ENCODE data around the gene UIMC1.
A peak's percentile ranks its signal among the peaks of the same experiment; 100 is the strongest.
"Not testable (repeated sequence)": the region's sequence is repeated elsewhere in the genome, so short reads cannot be mapped to it uniquely, and the experiment has no call there.

The UIMC1 gene

GRCh38 chr5:177005619-177006264 lies 837 bp downstream of the UIMC1 start:
- peak; percentile 58 for DNase-seq

DNA sequence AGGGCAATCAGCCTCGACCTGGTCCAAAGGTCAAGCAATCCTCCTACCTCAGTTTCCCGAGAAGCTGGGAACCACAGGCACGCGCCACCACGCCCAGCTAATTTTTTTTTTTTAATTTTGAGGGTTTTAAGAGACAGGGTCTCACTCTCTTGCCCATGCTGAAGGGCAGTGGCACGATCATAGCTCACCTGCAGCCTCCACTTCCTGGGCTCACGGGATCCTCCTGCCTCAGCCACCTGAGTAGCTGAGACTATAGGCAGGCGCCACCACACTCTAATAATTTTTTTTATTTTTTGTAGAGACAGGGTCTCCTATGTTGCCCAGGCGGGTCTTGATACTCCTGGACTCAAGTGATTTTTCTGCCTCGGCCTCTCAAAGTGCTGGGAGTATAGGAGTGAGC lies 1.6 kb downstream of the UIMC1 start:
- no peak for DNase-seq

GRCh38 chr5:177003649-177004048 lies 2.9 kb downstream of the UIMC1 start:
- no peak for DNase-seq

DNA sequence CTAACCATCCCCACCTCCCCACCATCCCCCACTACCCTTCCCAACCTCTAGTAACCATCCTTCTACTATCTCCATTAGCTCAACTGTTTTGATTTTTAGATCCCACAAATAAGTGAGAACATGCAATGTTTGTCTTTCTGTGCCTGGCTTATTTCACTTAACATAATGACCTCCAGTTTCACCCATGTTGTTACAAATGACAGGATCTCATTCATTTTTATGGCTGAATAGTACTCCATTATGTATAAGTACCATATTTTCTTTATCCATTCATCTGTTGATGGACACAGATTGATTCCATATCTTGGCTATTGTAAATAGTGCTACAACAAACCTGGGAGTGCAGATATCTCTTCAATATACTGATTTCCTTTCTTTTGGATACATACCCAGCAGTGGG lies 7.1 kb downstream of the UIMC1 start:
- not testable (repeated sequence) for DNase-seq

DNA sequence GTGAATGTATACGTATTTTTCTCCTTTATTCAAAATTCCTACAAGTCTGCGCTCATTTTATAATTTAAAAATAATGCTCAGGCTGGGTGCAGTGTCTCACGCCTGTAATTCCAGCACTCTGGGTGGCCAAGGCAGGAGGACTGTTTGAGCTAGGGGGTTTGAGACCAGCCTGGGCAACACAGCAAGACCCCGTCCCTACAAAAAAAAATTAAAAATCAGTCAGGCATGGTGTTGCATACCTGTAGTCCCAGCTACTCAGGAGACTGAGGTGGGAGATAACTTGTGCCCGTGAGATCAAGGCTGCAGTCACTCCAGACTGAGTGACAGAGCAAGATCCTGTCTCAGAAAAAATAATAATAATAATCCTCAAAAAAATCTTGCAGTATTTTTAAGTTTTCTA lies 7.8 kb downstream of the UIMC1 start:
- DNase-seq = no peak

GRCh38 chr5:176996780-176997179 lies 9.8 kb downstream of the UIMC1 start:
- DNase-seq = no peak

DNA sequence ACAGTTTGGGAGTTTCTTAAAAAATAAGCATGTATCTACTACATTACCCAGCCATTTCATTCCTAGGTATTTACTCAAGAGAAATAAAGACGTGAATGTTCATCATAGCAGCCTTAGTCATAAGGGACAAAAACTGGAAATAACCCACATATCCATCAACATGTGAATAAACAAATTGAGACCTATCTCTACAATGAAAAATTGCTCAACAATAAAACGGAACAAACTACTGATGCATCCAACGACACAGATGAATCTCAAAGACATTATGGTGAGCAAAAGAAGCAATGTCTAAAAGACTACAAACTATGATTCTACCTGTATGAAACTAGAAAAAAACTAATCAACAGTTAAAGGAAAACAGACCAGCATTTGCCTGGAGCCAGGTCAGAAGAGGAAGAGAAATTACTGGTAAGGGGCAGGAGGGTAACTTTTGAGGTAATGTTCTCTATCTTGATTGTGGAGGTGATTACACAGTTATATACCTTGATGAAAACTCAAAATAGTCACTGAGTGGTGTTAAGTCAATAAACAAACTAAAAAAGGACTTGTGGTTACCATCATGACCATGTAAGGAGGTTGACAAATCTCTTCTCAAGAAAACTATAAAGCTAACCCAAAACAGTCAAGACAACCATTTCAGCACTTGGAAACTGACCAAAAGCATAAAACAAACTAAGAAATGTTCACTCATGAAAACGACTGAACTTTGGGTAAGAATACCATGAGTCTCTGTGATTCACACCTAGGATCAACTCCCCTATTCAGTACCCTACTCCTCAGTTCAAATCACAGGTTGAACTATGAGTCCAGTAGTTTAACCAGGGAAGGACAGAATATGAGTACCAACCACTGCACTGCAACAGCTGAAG lies 10.4 kb downstream of the UIMC1 start:
- DNase-seq = no peak

DNA sequence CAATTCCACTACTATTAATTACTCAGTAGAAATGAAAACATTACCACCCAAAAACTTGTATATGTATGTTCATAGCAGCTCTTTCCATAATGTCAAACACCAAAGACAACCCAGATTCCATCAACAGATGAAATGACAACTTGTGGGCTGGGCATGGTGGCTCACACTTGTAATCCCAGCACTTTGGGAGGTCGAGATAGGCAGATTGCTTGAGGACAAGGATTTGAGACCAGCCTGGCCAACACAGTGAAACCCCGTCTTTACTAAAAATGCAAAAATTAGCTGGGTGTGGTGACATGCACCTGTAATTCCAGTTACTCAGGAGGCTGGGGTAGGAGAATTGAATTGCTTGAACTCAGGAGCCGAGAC lies 11.5 kb downstream of the UIMC1 start:
- DNase-seq = no peak

DNA sequence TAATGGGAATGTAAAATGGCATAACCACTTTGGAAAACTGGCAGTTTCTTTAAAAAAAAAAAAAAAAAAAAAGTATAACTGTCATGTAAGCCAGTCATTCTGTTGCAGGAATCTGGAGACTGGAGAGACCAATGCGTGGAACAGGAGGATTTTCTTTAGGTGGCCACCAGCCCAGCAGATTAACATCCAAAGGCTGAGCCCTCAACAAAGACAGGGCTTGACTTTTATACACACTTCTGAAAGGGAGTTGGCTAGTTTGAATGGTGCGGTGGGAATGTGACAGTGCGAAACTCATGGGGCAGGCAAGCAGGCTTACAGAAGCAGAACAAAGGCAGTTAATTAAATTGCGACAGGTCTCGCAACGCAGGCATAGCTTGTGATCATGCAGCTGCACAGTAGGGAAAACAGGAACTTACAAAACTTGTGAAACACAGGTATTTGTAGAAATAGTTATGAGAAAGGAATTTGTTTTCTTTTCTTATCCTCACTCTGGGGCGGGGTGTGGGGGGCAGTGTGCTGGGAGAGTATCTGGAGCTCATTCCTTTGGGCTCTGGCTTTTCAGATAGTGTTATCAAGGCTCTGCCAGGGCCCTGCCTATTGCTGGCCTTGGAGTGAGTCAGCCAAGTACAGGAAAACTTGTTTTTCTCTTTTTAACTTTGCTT lies 12.0 kb downstream of the UIMC1 start:
- peak; percentile 40 for DNase-seq

GRCh38 chr5:176993081-176993480 lies 13.5 kb downstream of the UIMC1 start:
- not testable (repeated sequence) for DNase-seq

DNA sequence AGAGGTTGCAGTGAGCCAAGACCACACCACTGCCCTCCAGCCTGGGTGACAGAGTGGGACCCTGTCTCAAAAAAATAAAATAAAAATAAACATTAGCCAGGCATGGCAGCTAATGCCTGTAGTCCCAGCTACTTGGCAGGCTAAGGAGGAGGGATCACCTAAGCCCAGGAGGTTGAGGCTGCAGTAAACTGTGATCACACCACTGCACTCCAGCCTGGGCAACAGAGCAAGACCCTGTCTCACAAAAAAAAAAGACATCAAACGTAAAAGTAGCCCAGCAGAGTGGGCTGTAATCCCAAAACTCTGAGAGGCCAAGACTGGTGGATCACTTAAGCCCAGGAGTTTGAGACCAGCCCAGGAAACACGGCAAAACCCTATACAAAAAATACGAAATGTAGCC lies 19.0 kb downstream of the UIMC1 start:
- no peak for DNase-seq

GRCh38 chr5:176986280-176986679 lies 20.3 kb downstream of the UIMC1 start:
- no peak for DNase-seq

DNA sequence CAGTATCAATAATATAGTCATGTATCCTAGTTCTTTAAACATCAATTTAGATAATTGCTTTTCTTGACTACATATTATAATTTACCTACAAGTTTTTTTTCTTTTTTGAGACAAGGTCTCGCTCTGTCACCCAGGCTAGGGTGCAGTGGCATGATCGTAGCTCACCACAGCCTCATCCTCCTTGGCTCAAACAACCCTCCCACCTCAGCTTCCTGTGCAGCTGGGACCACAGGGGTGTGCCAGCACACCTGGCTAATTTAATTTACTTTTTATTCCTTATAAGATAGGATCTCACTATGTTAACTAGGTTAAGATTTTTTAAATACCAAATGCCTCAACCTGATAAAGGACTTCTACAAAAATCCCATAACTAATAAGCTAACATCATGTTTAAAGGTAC lies 21.1 kb downstream of the UIMC1 start:
- DNase-seq = no peak

GRCh38 chr5:176984176-176984575 lies 22.4 kb downstream of the UIMC1 start:
- DNase-seq = not testable (repeated sequence)

DNA sequence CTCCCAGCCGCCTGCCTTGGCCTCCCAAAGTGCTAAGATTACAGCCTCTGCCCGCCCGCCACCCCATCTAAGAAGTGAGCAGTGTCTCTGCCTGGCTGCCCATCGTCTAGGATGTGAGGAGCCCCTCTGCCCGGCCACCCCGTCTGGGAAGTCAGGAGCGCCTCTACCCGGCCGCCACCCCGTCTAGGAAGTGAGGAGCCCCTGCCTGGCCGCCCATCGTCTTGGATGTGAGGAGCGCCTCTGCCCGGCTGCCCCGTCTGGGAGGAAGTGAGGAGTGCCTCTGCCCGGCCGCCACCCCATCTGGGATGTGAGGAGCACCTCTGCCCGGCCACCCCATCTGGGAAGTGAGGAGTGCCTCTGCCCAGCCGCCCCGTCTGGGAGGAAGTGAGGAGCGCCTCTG lies 23.0 kb downstream of the UIMC1 start:
- not testable (repeated sequence) for DNase-seq

GRCh38 chr5:176983112-176983511 lies 23.5 kb downstream of the UIMC1 start:
- DNase-seq = not testable (repeated sequence)

DNA sequence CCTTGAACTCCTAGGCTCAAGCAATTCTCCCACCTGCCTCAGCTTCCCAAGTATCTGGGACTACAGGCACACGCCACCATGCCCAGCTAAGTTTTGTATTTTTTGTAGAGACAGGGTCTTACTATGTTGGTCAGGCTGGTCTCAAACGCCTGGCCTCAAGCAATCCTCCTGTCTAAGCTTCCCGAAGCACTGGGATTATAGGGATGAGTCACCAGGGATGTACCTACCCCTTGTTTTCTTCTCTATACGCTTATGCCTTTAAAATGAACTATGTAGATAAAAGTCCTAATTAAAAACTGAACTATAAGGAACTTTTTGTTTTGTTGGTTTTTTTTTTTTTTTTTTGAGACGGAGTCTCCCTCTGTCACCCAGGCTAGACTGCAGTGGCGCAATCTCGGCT lies 25.8 kb downstream of the UIMC1 start:
- no peak for DNase-seq

- DNase-seq = no peak
Measured at GRCh38 chr5:176979669-176980068, 26.9 kb downstream of the UIMC1 start.

- DNase-seq = no peak
Measured at GRCh38 chr5:176965633-176966032, 40.9 kb downstream of the UIMC1 start.

DNA sequence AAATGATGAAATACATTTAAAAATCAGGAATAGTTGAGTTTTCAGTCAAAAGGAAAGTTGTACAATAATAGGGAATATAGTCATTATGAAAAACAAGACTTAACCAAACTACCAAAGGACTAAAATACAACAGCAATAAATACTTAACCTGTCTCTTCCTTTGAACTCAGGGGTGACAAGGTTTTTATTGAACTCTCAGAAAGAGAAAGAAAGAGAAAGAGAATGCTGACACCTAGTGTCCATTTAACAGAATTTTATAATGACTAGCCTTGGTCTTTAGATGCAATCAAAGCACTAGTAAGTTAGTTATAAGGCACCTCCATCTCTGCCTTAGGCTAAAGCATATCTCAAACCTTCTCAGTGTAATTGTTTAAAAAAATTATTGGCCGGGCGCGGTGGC lies 47.5 kb downstream of the UIMC1 start:
- DNase-seq = peak; percentile 28

DNA sequence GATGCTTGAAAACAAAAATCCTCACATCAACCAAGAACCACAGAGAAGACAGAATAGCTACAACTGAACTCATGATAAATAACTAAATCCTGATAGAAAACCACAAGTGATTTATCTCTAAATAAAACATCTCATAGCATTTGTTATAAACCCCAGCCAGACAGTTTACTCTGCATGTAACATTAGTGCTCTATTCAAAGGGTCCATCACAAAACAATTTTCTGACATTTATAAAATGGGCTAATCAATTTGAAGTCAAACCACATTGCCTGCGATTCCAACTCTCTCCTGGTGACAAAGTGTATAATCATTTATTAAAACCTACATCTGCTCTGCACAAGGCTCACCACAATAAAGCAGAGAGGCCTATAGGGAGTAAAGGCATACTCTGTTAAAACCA lies 49.8 kb downstream of the UIMC1 start:
- no peak for DNase-seq

- no peak for DNase-seq
Measured at GRCh38 chr5:176955895-176956294, 50.7 kb downstream of the UIMC1 start.

DNA sequence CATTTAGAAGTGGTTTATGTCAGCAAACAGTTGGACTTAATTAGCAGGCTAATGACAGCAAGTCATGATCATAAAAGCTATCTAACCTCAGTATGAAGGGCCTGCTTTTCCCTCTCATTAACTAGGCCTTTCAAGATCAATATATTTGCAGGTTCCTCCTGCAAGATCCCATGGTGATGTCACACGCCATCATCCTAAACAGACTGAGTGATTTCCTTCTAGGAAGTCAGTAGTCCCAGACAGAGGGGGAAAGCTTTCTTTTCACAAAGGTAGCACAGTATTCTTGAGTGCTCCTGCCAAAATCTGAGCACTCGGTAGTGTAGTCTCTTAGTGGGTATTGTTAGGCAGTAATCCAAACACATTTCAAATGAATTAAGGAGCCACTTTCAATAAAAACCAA lies 52.5 kb downstream of the UIMC1 start:
- no peak for DNase-seq

Data from kidney glomerular epithelial cell (primary cell).